ENCODE data around the gene PARP4. TPM values are rescaled to one million over a fixed set of nuclear protein-coding genes. Genes with fewer than 3 reads are reported as not detected.

Gene PARP4
- total RNA-seq, 6 experiments from 2014 or later = 38.0 to 48.5 (median 43.1) TPM

Other genes with a start within 250 kb of the PARP4 start
- not detected for gene C1QTNF9, start 203.2 kb downstream of the PARP4 start, total RNA-seq (2021; fragmentation: NEBNext Ultra II Directional; extraction: Animal tissue kit (Norgen Biotek cat#: 25700))
- gene ATP12A, start 167.6 kb upstream of the PARP4 start, total RNA-seq (2021; fragmentation: NEBNext Ultra II Directional; extraction: Animal tissue kit (Norgen Biotek cat#: 25700)) = not detected